ENCODE data around the gene DMXL1. TPM values are rescaled to one million over a fixed set of nuclear protein-coding genes. Genes with fewer than 3 reads are reported as not detected.
"Not testable (repeated sequence)": the region's sequence is repeated elsewhere in the genome, so short reads cannot be mapped to it uniquely, and the experiment has no call there.

DMXL1 gene
- total and polyA plus RNA-seq, 2 experiments from 2014 or later = 28.4 to 41.7 TPM

- TF ChIP-seq REST (IDR thresholded peaks at IDR 0.05; ENCODE audit: unreplicated experiment) (no peak), STAT1 (IDR thresholded peaks at IDR 0.05; ENCODE audit: unreplicated experiment) (no peak), ZNF331 (CRISPR knock-in tag; IDR thresholded peaks at IDR 0.05; ENCODE audit: low read depth) (no peak), EZH2 (IDR thresholded peaks at IDR 0.05; ENCODE audit: low read depth, unreplicated experiment) (no peak)
- TF ChIP-seq, protein P1, sequence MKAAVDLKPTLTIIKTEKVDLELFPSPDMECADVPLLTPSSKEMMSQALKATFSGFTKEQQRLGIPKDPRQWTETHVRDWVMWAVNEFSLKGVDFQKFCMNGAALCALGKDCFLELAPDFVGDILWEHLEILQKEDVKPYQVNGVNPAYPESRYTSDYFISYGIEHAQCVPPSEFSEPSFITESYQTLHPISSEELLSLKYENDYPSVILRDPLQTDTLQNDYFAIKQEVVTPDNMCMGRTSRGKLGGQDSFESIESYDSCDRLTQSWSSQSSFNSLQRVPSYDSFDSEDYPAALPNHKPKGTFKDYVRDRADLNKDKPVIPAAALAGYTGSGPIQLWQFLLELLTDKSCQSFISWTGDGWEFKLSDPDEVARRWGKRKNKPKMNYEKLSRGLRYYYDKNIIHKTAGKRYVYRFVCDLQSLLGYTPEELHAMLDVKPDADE (IDR thresholded peaks at IDR 0.05) = no peak
- TF ChIP-seq, protein P2, sequence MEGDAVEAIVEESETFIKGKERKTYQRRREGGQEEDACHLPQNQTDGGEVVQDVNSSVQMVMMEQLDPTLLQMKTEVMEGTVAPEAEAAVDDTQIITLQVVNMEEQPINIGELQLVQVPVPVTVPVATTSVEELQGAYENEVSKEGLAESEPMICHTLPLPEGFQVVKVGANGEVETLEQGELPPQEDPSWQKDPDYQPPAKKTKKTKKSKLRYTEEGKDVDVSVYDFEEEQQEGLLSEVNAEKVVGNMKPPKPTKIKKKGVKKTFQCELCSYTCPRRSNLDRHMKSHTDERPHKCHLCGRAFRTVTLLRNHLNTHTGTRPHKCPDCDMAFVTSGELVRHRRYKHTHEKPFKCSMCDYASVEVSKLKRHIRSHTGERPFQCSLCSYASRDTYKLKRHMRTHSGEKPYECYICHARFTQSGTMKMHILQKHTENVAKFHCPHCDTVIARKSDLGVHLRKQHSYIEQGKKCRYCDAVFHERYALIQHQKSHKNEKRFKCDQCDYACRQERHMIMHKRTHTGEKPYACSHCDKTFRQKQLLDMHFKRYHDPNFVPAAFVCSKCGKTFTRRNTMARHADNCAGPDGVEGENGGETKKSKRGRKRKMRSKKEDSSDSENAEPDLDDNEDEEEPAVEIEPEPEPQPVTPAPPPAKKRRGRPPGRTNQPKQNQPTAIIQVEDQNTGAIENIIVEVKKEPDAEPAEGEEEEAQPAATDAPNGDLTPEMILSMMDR (conservative IDR thresholded peaks at IDR 0.05; ENCODE audit: low read depth in 2 of 2) = no peak
Observed at GRCh38 chr5:119120893-119121292, 50.0 kb downstream of the DMXL1 start (continued).

GRCh38 chr5:119122474-119122873 is 51.6 kb downstream of the DMXL1 start:
- not testable (repeated sequence) for ATAC-seq; DNase-seq (ENCODE audit: low spot score); H3K27me3 ChIP-seq (ENCODE audit: insufficient read depth); H3K27ac ChIP-seq (ENCODE audit: low read depth); H3K27ac Mint-ChIP-seq; H2AFZ ChIP-seq; H4K20me1 ChIP-seq (replicated peaks; ENCODE audit: insufficient read depth); H3K36me3 ChIP-seq (ENCODE audit: insufficient read depth); H3K4me2 ChIP-seq; H3K9me2 ChIP-seq (ENCODE audit: insufficient read depth); H3K4me1 Mint-ChIP-seq; H3F3A ChIP-seq (replicated peaks; ENCODE audit: low read depth); H3K4me3 Mint-ChIP-seq; H3K79me2 ChIP-seq (replicated peaks; ENCODE audit: insufficient read depth); H3K27me3 Mint-ChIP-seq (ENCODE audit: insufficient read depth, low read depth, poor library complexity); H3K4me1 ChIP-seq (ENCODE audit: insufficient read depth); H3K4me3 ChIP-seq
- Mint-ChIP-seq H3K36me3 (ENCODE audit: low read depth) (peaks cover 73% of the 10 kb centered on the region), H3K9me3 (peaks cover 32% of the 10 kb centered on the region)

DNA sequence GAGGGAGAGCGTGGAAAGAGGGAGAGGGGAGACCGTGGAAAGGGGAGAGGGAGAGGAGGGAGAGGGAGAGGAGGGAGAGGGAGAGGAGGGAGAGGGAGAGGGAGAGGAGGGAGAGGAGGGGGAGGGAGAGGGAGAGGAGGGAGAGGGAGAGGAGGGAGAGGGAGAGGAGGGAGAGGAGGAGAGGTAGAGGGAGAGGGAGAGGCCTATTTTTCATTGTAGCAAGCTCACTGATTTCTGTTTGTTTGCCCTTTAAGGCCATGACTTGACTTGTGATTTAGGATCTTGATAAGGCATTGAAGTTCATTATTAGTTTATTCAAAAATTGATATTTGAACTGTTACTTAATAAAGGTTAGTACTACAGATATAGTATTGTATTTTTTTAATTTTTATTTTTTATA is 52.4 kb downstream of the DMXL1 start:
- Histone ChIP-seq H3K27me3 (ENCODE audit: insufficient read depth) (no peaks in the 10 kb centered on the region), H2AFZ (no peak overlapping the region), H3K4me2 (no peak overlapping the region), H3K4me1 (ENCODE audit: insufficient read depth) (no peaks in the 10 kb centered on the region), H3K36me3 (ENCODE audit: insufficient read depth) (peaks cover 10% of the 10 kb centered on the region), H3F3A (replicated peaks; ENCODE audit: low read depth) (no peaks in the 10 kb centered on the region), H3K27ac (ENCODE audit: low read depth) (no peak overlapping the region), H3K9me2 (ENCODE audit: insufficient read depth) (no peaks in the 10 kb centered on the region), H3K79me2 (replicated peaks; ENCODE audit: insufficient read depth) (no peaks in the 10 kb centered on the region; the same call in 1 of the 2 replicates), H3K4me3 (no peak overlapping the region), H4K20me1 (replicated peaks; ENCODE audit: insufficient read depth) (no peaks in the 10 kb centered on the region)
- Mint-ChIP-seq H3K4me3 (no peak overlapping the region), H3K36me3 (ENCODE audit: low read depth) (peaks cover 68% of the 10 kb centered on the region), H3K27me3 (ENCODE audit: insufficient read depth, low read depth, poor library complexity) (peaks cover 3% of the 10 kb centered on the region), H3K4me1 (no peaks in the 10 kb centered on the region), H3K27ac (no peak overlapping the region), H3K9me3 (peaks cover 32% of the 10 kb centered on the region)
- DNase-seq (ENCODE audit: low spot score) (no peak), ATAC-seq (no peak)
- no peak for TF ChIP-seq ZNF114 (CRISPR knock-in tag; IDR thresholded peaks at IDR 0.05)
- TF ChIP-seq CREB1 (CRISPR knock-in tag; IDR thresholded peaks at IDR 0.05; ENCODE audit: low read depth) = no peak
- no peak for TF ChIP-seq POLR2AphosphoS5 (IDR thresholded peaks at IDR 0.05; ENCODE audit: low read depth)
- TF ChIP-seq JUNB (IDR thresholded peaks at IDR 0.05; ENCODE audit: unreplicated experiment) = no peak
- no peak for TF ChIP-seq EZH2 (IDR thresholded peaks at IDR 0.05; ENCODE audit: low read depth, unreplicated experiment)
- no peak for TF ChIP-seq NANOG (IDR thresholded peaks at IDR 0.05; ENCODE audit: borderline replicate concordance)
- no peak for TF ChIP-seq EZH2phosphoT487 (IDR thresholded peaks at IDR 0.05; ENCODE audit: unreplicated experiment)
- no peak for TF ChIP-seq STAT1 (IDR thresholded peaks at IDR 0.05; ENCODE audit: unreplicated experiment)
